Endometrium (tissue), 2 donors: ENCODE results near the gene TUBA4B.
"Not testable (repeated sequence)": the region's sequence is repeated elsewhere in the genome, so short reads cannot be mapped to it uniquely, and the experiment has no call there.

Experiments
- FAIRE-seq: peaks from 2 replicates; lab custom pipeline; 2012; peaks lifted over from hg19 to GRCh38; lab: Jason Lieb, UNC
- donor health status: control.
- donor health status: control.

The TUBA4B gene

DNA sequence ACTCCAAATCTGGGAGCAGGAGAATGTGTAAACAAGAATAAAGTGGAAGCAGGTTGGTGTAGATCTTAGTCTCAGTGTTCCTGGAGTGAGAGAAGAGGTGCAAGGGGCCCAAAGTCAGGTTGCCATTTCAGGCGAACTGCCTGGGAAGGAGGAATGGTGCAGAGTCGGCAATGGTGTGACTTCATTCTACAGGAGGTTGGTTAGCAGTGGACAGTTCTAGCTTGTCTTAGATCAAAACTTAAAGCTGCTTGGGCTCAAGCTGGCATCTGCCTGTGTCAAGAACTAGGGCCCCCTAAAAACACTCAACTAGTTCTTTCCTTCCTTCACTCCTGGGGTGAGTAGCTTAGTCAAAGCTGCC, 4.2 kb upstream of the TUBA4B start:
- FAIRE-seq: no peak

DNA sequence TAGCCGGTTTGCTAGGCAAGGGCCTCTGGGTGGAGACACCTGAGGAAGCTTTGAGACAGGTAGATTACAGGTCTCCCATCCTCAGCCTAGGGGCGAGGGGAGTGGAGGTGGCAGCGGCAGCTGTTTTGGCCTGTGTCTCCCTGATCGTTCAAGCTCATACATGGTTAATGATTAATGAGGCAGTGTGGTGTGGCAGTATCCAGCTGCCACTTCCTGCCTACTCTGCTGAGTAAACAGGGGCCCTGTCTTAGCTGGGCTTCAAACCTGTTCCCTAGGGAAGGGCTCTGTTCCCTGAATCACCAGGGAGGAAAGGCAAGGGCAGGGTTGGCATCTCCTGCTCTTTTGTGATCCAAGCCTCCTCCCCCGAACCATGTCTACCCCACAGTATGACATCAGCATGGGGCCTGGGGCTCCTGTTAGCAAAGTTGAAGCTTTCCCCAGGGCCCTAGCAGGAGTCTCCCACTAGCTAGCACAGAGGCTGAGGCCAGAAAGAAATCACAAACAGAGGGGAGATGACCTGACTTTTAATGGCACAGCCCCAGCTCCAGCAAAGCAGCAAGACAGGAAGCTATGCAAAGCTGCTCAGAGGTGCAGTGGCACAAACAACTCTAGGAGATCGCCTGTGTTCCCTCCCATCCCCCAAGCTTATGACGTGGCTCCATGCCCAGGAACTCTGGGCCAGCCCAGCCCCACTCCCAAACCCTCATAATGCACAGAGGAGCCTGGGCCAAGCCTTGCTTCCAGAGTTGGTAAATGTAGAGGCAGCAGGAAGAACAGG, 3.7 kb upstream of the TUBA4B start:
- no peak for FAIRE-seq

DNA sequence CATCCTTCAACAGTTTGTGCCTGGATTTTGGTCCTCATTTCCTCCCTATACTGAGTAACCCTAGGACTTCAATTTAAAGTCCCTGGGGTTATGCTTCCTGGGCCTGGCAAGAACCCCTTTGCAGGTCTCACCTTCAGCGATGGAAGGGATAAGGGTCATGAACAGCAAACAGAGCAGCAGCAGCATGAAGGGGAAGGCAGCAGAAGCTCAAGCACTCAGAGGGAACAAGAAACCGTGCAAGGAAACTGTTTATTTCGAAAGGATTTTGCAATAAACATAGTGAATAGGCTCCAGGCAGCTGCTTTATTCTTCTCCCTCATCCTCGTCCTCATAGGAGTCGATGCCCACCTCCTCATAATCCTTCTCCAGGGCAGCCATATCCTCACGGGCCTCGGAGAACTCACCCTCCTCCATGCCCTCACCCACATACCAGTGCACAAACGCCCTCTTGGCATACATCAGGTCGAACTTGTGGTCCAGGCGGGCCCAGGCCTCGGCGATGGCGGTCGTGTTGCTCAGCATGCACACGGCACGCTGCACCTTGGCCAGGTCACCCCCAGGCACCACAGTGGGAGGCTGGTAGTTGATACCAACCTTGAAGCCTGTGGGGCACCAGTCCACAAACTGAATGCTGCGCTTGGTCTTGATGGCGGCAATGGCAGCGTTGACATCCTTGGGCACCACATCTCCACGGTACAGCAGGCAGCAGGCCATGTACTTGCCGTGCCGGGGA, 2.8 kb upstream of the TUBA4B start:
- no peak for FAIRE-seq

DNA sequence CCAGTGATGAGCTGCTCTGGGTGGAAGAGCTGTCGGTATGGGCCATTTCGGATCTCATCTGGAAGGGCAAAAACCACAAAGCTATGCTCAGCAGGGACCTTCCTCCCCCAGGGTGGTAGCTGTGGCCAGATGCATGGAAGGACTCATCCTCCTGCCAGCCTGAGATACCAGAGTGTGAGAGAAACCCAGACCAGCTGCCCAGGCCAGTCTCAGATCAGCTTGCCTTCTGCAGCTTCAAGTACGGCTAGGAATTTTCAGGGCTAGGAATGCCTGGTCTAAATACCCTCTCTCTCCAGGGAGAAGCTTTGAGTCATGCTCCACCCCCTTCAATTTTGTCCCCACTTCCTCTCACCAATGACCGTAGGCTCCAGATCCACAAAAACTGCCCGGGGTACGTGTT, 1.4 kb upstream of the TUBA4B start:
- FAIRE-seq: no peak

DNA sequence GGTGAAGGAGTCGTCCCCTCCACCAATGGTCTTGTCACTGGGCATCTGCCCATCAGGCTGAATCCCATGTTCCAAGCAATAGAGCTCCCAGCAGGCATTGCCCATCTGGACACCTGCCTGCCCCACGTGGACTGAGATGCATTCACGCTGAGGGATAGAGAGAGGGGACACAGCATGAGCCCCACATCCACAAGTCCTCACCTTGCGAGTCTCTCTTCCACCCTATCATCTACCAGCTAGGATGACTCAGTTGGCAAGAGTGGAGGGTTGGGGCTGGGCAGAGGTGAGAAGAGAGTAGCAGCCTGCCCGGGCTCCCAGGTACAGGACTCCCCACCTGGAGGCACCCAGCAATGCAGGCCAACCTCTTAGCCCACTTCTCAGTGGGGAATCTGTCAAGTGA, 959 bp upstream of the TUBA4B start:
- FAIRE-seq: no peak

DNA sequence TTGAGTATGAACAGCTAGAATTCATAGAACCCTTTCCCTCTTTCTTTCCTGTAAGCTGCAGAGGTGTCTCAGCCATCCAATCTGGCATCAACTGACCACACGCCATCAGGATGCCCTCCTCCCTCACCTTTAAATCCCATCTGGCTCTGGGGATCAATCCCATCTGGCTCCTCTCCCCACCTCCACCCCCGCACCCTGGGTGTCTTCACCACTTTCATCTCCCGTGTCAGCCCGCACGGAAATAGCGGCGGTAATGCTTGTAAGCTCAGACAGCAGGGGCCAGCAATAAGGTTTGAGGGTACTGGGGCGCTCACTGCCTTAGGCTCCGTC, 508 bp upstream of the TUBA4B start:
- FAIRE-seq: no peak

DNA sequence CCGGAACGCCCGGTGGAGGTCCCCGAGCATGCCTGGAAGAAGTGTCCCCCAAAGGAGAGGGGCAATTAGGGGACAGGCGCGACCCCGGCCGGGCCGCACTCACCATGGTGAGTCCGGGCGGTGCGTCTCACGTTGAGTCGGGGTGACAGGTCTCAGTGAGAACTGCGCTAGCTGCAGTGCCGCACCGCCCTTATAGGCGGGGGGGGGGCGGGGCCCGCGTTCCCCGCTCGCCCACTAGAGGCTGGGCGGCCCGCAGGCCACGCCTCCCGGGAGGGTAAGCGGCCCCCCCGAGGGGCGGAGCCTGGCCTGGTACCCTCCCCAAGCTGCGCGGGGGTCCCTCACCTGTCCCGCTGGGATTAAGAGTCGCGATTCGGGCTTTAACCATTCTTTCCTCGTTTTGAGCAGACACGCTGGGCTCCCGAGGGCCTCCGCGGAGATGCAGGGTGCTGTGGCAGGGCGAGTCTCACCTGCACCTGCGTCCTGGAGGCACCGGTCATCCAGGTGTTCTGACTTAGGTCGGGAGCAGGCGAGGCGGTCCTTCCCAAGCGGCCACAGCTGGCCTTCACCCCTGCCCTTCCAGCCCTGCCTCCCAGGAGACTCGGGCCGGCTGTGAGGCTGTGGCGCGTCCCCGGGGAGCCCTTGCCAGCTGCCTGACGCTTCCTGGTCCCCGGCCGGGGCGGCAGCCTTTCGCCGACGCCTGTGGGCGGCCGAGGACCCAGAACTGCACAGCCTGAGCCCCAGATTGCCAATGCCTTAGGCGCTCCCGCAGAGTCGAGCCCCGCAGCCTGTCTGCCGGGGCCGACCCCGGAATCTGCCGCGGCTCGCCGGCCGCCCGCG, 928 bp downstream of the TUBA4B start, which contains the start of gene TUBA4A:
Gene TUBA4A, minus strand, starts transcription at position 166 of the 837 bp plus-strand sequence. Its CDS starts 60 bp downstream, at position 106.
- no peak for FAIRE-seq

DNA sequence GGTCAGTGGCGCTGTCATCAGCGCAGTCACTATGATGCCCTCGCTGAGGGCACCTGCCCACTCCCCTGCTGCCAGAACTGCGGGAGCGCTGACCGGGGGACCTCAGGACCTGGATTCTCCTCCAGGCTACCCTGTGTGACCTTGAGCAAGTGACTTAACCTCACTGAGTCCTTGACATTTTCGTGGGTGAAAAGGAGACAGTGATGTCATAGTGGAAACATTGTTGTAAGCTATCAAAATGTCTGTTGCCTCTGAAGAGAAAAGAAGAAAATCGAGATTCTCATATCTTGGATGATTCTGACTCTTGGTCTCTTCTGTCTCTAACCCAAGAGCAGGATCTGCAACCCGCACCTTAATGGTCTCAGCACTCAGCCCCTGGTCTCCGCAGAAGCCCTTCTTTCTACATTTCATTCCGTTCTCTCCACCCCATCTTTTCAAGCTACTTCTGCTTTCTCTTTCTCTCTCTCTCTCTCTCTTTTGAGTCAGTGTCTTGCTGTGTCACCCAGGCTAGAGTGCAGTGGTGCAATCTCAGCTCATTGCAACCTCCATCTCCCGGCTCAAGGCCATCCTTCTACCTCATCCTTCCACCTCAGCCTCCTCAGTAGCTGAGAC, 1.7 kb downstream of the TUBA4B start:
- no peak for FAIRE-seq

DNA sequence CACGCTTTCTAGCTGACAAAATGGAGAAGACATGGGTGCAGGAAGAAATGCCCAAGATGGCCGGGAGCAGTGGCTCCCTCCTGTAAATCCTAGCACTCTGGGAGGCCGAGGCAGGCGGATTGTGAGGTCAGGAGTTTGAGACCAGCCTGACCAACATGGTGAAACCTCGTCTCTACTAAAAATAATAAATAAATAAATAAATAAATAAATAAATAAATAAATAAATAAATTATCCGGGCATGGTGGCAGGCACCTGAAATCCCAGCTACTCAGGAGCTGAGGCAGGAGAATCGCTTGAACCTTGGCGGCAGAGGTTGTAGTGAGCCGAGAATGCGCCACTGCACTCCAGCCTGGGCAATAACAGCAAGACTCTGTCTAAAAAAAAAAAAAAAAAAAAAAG, 5.9 kb downstream of the TUBA4B start:
- not testable (repeated sequence) for FAIRE-seq

DNA sequence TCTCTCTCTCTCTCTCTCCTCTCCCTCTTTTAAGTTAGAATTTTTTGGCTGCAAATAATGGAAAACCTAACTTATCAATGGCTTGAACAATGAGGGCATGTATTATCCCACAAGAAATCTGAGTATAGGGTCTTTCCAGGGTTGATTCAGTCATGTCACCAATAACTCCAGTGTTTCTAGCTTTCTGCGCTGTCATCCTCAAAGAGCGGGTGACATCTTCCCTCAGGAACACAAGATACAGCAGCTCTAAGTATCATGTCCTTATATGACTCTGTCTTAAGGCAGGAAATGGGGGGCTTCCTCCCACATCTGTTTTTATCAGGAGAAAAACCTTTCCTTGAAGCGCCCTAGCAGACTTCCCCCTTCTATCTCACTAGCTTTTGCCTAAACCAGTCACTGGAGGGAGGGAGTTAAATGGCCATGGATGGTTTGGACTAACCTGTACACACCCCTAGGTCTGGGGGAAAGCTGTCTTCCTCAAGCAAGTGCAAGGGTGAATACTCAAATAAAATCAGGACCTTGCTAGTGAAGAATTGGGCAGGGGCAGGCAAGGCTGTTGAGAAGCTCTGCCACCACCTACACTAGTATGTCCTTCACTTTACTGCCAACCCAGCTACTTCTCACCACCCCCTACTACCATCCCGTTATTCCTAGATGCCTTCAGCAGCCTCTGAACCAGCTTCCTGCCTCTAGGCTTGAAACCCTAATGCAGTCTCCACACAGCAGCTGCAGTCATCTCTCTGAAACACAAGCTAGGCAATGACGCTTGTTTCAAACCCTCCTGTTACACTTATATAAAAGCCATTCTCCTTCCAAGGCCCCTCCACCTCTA, 8.2 kb downstream of the TUBA4B start:
- no peak for FAIRE-seq

DNA sequence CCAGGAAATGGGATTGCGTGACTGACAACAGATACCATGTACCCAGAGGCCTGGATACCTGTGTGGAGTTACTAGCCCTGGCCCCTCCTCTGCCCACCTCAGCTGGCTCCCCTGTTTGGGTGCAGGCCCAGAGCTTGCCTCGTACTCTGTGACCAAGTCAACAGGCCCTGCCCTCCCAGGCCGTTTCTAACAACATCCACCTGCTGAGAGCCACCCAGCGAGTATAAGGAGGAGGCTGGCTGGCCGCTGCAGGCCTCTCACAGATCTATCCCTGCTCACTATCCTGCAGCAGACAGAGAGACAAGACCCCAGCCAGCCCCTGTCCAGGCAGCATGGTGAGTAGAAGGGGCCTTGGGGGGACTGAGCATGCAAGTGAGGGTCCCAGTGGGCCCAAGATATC, 13.2 kb downstream of the TUBA4B start:
- FAIRE-seq: no peak

DNA sequence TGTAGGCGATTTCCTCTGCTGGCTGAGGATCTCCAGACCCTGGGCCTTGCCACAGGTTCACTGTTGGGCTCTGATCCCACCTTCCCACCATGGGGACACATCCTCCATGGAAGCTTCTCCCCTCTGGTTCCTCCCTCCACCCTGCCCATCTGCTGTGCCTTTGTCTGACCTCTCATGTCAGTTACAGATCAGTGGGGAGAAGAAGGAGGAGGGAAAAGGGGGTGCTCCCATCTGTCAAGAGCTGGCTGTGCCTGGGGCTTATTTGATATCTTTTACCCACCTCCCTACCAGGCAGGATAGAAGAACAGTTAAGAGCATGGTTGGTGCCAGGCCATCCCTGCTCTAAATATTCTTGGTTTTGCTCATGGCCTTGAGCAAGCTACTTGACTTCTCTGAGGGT, 13.8 kb downstream of the TUBA4B start:
- no peak for FAIRE-seq

DNA sequence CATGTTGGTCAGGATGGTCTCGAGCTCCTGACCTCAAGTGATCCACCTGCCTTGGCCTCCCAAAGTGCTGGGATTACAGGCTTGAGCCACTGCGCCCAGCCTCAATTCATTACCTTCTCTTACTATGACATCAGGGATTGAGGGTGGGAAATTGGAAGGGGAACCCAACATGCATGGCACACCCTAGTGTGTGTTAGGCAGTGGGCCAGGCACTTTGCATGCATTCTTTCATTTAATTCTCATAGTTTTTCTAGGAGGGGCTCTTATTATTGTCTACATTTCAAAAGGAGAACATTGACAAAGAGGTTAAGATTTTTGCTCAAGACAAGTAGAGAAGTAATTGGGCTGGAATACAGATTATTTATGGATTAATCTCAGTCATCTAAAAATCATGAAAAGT, 15.3 kb downstream of the TUBA4B start:
- FAIRE-seq: no peak

DNA sequence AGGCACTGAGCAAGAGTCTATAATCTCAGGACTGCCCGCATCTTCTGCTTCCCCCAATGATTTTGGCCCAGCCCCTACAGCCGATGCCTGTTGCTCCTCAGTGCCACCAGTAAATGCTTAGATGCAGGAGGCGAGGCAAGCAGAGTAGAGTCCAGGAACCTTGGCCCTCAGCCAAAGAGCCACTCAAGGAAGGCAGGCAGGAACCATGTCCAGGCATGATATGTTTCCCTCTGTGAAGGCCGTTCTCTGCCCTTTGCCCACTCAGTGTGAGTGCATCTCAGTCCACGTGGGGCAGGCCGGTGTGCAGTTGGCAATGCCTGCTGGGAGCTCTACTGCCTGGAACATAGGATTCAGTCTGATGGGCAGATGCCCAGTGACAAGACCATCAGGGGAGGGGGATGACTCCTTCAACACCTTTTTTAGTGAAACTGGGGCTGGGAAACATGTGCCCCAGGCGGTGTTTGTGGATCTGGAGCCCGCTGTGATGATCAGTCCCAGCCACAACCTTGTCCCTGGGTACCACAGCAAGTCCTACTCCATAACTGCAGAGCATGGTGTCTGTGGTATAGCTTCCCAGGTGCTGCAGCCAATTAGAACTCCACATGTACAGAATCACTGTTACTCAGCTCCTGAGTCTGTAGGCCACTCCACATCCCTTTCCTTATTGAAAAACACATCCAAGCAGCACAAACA, 16.5 kb downstream of the TUBA4B start:
- no peak for FAIRE-seq

DNA sequence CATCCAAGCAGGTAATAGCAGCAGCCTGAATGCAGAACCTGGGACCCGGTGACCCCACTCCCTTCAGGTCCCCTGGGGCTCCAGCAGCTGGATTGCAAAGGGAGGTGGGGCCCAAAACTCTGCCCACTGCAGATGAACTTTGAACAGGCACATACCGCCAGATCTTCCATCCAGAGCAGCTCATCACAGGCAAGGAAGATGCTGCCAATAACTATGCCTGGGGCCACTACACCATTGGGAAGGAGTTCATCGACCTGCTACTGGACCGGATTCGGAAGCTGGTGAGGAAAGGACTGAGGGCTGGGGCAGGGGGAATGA, 17.0 kb downstream of the TUBA4B start:
- no peak for FAIRE-seq

DNA sequence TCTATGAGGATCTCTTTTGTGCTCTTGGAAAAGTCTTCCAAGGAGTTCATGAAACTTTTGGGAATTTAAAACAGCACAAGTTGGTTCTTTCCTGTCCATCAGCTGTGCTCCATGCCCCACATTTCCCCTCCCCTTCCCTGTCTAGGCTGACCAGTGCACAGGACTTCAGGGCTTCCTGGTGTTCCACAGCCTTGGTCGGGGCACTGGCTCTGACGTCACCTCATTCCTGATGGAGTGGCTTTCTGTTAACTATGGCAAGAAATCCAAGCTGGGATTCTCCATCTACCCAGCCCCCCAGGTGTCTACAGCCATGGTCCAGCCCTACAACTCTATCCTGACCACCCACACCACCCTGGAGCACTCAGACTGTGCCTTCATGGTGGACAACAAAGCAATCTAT, 18.0 kb downstream of the TUBA4B start:
- no peak for FAIRE-seq

DNA sequence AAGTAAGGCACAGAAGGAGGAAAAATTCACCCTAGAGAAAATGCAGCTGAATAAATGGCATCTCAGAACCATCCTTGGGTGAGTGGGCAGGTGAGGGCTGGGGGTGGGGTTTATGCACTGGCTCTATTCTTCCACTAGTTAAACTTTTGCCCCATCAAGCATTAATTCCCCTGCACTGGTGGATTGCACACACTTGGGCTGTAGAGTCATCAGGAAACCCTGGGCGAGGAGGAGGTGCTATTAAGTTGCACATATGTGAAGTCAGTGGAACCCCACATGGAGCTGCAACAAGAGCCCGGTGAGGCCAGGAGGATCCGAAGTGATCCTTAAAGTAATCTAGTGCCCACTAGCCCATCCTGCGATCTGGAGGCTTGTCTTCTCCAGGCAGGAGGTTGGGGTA, 19.3 kb downstream of the TUBA4B start:
- no peak for FAIRE-seq

DNA sequence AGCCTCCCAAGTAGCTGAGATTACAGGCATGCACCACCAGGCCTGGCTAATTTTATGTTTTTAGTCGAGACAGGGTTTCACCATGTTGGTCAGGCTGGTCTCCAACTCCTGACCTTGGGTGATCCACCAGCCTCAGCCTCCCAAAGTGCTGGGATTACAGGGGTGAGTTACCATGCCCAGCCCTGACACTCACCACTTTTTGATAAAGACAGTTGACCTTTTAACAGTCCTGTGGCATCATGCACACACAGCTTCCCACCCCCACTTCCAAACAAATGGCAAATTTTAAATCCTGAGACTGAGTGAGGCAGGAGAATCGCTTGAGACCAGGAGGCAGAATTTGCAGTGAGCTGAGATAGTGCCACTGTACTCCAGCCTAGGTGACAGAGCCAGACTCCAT, 20.0 kb downstream of the TUBA4B start:
- no peak for FAIRE-seq

DNA sequence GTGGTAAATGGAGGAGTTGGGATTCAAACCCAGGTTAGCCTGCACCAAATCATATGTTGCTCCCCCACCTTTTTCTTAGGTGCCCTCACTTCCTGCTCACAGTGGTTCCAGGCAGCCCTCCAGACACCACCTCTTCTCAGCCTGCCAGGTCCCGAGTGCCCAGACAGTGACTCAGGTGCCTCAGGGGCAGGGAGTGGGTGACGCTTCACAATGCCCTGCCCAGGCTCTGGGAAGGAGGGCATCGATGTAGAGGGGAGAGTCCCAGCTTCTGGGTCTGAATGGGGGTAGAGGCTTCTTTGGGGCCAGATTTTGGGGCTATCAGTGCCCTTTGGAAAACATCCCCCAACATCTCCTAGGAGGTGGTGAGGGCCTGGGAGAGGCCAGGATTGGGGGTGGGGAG, 20.9 kb downstream of the TUBA4B start:
- FAIRE-seq: no peak

DNA sequence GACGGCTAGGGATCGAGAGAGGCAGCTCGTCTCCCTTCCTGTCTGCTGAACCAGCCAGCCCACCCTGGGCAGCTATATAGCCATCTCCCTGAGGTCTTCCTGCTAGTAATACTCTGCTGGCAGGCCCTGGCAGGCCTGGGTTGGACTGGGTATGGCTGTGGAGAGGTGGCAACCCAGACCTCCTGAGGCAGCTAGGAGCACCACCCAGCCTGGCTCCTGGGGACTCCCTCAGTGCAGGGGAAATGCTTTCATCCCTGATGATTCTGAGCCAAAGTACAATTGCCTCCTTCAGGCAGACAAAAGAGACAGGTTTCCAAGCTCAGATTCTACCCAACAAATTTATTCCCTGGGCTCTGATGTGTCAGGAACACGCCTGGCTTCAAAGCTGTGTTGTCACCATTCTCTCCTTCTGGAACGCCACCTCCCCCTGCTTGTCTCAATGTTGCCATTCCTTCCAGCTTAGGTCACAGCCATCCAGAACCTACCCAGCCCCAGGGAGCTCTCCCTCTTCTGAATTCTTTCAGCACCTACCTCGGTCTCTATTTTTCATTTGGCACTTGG, 21.4 kb downstream of the TUBA4B start:
- no peak for FAIRE-seq
